OCI-LY1 (cell line): Measurements from ENCODE around the gene STK11IP.
A peak's percentile ranks its signal among the peaks of the same experiment; 100 is the strongest.

Experiments
- H2AFZ ChIP-seq: fragments of 200-600 bp; sonication (generic), shearing (Covaris generic); 2 replicates; pipeline ENCODE4 v1.6.0; 2014; ENCODE audit warnings: antibody characterized with exemption, mild to moderate bottlenecking, low read length
- H3F3A ChIP-seq: fragments of 200-600 bp; sonication (generic), shearing (Covaris generic); 2 replicates; pipeline ENCODE4 v1.6.0; 2014; ENCODE audit warnings: mild to moderate bottlenecking, antibody characterized with exemption, low read length, moderate library complexity; ENCODE audit not compliant: insufficient read depth
- H3K27ac ChIP-seq: fragments of 200-600 bp; sonication (generic); 2 replicates; pipeline ENCODE4 v1.5.1; 2014; ENCODE audit warnings: low read length, mixed run types, mild to moderate bottlenecking, low read depth; ENCODE audit not compliant: poor library complexity, severe bottlenecking
- H3K27me3 ChIP-seq: fragments of 200-600 bp; sonication (generic); 2 replicates; pipeline ENCODE4 v1.6.0; 2014; ENCODE audit warnings: antibody characterized with exemption, mild to moderate bottlenecking, low read length, moderate library complexity; ENCODE audit not compliant: insufficient read depth
- H3K36me3 ChIP-seq: fragments of 200-600 bp; sonication (generic); 2 replicates; pipeline ENCODE4 v1.6.1; 2014; ENCODE audit warnings: mild to moderate bottlenecking, antibody characterized with exemption, low read length, moderate library complexity, mixed read lengths; ENCODE audit not compliant: insufficient read depth
- H3K4me1 ChIP-seq: fragments of 200-600 bp; sonication (generic); 2 replicates; pipeline ENCODE4 v1.5.1; 2014; ENCODE audit warnings: mild to moderate bottlenecking, low read length, moderate library complexity; ENCODE audit not compliant: insufficient read depth, severe bottlenecking
- H3K4me2 ChIP-seq: fragments of 200-600 bp; sonication (generic), shearing (Covaris generic); 2 replicates; pipeline ENCODE4 v1.6.1; 2014; ENCODE audit warnings: low read length
- H3K4me3 ChIP-seq: fragments of 200-600 bp; sonication (generic); 2 replicates; pipeline ENCODE4 v1.5.1; 2014; ENCODE audit warnings: low read length, low read depth, mild to moderate bottlenecking, mixed read lengths; ENCODE audit not compliant: poor library complexity, severe bottlenecking
- H3K79me2 ChIP-seq: fragments of 200-600 bp; shearing (Covaris generic); 2 replicates; pipeline ENCODE4 v1.6.1; 2016; ENCODE audit warnings: mixed run types, low read length, mixed read lengths; ENCODE audit not compliant: insufficient read depth
- H3K9ac ChIP-seq: fragments of 200-600 bp; sonication (generic), shearing (Covaris generic); 2 replicates; pipeline ENCODE4 v1.6.1; 2014; ENCODE audit warnings: mild to moderate bottlenecking, low read length, mixed read lengths
- H3K9me2 ChIP-seq: fragments of 200-600 bp; sonication (generic), shearing (Covaris generic); 2 replicates; pipeline ENCODE4 v1.6.1; 2014; ENCODE audit warnings: low read depth, mild to moderate bottlenecking, low read length, mixed read lengths
- H3K9me3 ChIP-seq: fragments of 200-600 bp; shearing (Covaris generic); 2 replicates; pipeline ENCODE4 v1.6.1; 2014; ENCODE audit warnings: low read length, mixed read lengths
- H4K20me1 ChIP-seq: fragments of 200-600 bp; sonication (generic), shearing (Covaris generic); 2 replicates; pipeline ENCODE4 v1.6.0; 2016; ENCODE audit warnings: mild to moderate bottlenecking, low read length; ENCODE audit not compliant: insufficient read depth
- CTCF ChIP-seq: fragments of 200-600 bp; sonication (generic), shearing (Covaris generic); IDR thresholded peaks from 2 replicates; pipeline ENCODE4 v1.5.1; 2017; ENCODE audit warnings: mild to moderate bottlenecking, antibody characterized with exemption, low read length, moderate library complexity, mixed read lengths
- EZH2 ChIP-seq: fragments of 200-600 bp; sonication (generic), shearing (Covaris generic); IDR thresholded peaks from 2 replicates; pipeline ENCODE4 v1.8.0; 2017; ENCODE audit warnings: borderline replicate concordance, mixed run types, mild to moderate bottlenecking, antibody characterized with exemption, low read length, moderate library complexity, mixed read lengths

Gene STK11IP

DNA sequence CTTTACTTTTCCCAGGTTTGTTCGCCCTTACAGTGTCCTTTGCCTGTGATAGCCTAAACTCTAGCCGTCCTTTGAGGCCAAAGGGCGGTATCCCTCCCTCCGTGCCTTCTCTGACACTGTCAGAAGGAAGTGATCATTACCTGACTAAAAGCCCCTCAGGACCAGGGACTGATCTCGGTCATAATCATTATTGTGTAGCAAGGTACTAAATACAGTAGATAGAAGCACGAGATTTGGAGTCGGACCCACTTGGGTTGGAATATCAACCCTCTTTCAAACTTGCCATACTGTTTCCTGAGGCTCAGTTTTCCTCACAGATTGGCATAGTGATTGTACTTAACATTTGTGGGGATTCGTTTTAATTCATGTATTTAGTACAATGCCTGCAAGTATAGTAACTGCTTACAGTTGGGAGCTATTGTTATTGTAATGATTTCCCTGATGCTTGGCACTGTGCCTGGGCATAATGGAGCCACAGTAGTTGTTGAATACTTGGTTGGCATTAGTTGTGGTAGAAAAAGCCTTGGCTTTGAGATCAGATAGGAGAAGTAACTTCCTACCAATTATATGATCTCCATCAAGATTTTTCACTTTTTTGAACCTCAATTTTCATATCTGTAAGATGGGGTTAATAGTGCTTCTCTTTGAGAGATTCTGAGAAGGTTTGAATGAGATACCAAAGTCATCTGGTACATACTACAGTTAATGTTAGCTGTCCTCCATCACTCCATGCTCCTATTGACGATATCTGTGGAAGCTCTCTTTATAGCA is 836 bp downstream of the STK11IP start:
- no peaks in the 10 kb centered on the region for H3F3A ChIP-seq
- H3K79me2 ChIP-seq = no peaks in the 10 kb centered on the region
- no peaks in the 10 kb centered on the region for H3K9me2 ChIP-seq
- H2AFZ ChIP-seq = 0 out of 2 replicates have a peak overlapping the region, but pooled peaks have one; percentile 38
- peak overlapping the region; percentile 75 for H3K9ac ChIP-seq
- H3K9me3 ChIP-seq = no peaks in the 10 kb centered on the region
- H3K36me3 ChIP-seq = peaks cover 8% of the 10 kb centered on the region; the same call in 1 of the 2 replicates
- peak overlapping the region; percentile 42 for H3K27ac ChIP-seq
- peak overlapping the region; percentile 69 for H3K4me3 ChIP-seq
- H4K20me1 ChIP-seq = no peaks in the 10 kb centered on the region
- TF ChIP-seq CTCF (no peak), EZH2 (no peak)
- peaks cover 12% of the 10 kb centered on the region for H3K4me1 ChIP-seq
- H3K4me2 ChIP-seq = peak overlapping the region; percentile 83
- no peaks in the 10 kb centered on the region for H3K27me3 ChIP-seq

DNA sequence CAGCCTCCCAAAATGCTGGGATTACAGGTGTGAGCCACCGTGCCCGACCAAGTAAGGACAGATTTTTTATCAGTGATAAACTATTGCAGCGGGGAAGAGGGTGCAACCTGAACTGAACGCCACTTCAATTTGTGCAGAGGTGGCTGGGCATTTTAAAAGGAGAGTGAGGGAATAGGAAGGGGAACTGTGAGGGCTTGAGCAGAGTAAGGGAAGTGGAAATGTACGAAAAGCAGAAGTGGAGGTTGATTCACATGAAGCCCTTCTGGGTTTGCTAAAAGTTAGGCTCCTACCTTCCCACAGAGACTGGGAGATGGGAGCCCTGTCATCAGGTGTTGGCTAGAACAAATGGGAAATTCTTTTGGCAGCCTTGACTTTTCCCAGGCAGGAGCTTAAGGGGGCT is 6.1 kb downstream of the STK11IP start:
- no peaks in the 10 kb centered on the region for H3K79me2 ChIP-seq

DNA sequence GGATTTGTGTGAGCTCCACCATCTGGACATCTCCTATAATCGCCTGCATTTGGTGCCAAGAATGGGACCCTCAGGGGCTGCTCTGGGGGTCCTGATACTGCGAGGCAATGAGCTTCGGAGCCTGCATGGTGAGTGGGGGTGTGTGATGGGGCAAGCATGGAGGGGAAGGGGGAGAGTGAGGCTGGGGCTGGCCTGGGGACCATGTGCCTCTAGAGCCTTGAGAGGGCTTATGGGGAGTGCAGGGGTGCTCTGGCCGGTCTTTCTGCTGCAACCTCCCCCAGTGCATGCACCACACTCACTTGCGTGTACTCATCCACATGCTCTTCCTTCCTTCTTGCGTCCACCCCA is 7.9 kb downstream of the STK11IP start:
- TF ChIP-seq CTCF = no peak
- no peak for TF ChIP-seq EZH2
- Histone ChIP-seq H3K4me1 (no peaks in the 10 kb centered on the region), H3K9me2 (no peaks in the 10 kb centered on the region), H3K4me3 (no peak overlapping the region), H4K20me1 (no peaks in the 10 kb centered on the region), H3K27me3 (no peaks in the 10 kb centered on the region), H3F3A (no peaks in the 10 kb centered on the region), H3K36me3 (peaks cover 25% of the 10 kb centered on the region; the same call in 1 of the 2 replicates), H3K9me3 (no peaks in the 10 kb centered on the region), H3K9ac (no peak overlapping the region), H3K27ac (no peak overlapping the region), H2AFZ (no peak overlapping the region), H3K79me2 (no peaks in the 10 kb centered on the region), H3K4me2 (no peak overlapping the region)

More for the DNA sequence above, 6.1 kb downstream of the STK11IP start:
- no peak overlapping the region for H3K9ac ChIP-seq
- no peaks in the 10 kb centered on the region for H3K9me2 ChIP-seq
- H3K4me2 ChIP-seq = no peak overlapping the region
- H3K36me3 ChIP-seq = peaks cover 25% of the 10 kb centered on the region; the same call in 1 of the 2 replicates
- no peaks in the 10 kb centered on the region for H3F3A ChIP-seq
- H4K20me1 ChIP-seq = no peaks in the 10 kb centered on the region
- H3K27ac ChIP-seq = no peak overlapping the region
- H3K4me1 ChIP-seq = peaks cover under 1% of the 10 kb centered on the region
- H2AFZ ChIP-seq = no peak overlapping the region
- no peak overlapping the region for H3K4me3 ChIP-seq
- no peak for TF ChIP-seq EZH2
- H3K9me3 ChIP-seq = no peaks in the 10 kb centered on the region
- no peaks in the 10 kb centered on the region for H3K27me3 ChIP-seq
